ENCODE data around the gene SEMA3D.

- TF ChIP-seq ZNF274 (IDR thresholded peaks at IDR 0.05; ENCODE audit: low read depth, low read length), result no peak
- no peak for TF ChIP-seq YY1 (IDR thresholded peaks at IDR 0.05; ENCODE audit: insufficient read depth, insufficient read length)
These were observed 9.8 kb upstream of the SEMA3D start for GRCh38 chr7:85196696-85197095.
